Measurements from ENCODE around the gene TTLL11.

The TTLL11 gene

DNA sequence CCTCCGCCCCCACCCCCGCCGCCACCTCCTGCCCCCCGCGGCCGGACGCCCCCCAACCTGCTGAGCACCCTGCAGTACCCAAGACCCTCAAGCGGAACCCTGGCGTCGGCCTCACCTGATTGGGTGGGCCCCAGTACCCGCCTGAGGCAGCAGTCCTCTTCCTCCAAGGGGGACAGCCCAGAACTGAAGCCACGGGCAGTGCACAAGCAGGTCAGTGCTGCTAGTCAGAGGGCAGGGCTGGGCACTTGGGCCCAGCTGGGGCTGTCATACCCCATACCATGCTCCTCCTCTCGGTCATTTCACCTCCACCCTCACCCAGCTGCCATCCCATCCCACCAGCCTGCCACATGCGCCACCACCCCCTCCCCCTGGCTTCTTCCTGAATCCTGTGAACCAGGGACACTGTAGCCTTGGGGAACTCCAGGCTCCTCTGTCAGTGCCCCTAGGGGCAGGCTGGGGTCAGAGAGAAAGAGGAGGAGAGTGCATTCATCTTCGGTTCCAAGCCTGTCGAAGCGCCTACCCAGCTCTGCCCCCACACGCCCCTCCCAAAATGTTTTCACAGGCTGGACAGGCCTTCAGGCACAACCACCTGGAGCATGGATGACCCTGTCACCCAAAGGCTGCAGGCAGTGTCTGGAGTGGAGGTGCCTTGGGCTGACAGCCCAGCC lies 319.7 kb downstream of the TTLL11 start:
- DNase-seq (ENCODE audit: low read depth), result no peak

DNA sequence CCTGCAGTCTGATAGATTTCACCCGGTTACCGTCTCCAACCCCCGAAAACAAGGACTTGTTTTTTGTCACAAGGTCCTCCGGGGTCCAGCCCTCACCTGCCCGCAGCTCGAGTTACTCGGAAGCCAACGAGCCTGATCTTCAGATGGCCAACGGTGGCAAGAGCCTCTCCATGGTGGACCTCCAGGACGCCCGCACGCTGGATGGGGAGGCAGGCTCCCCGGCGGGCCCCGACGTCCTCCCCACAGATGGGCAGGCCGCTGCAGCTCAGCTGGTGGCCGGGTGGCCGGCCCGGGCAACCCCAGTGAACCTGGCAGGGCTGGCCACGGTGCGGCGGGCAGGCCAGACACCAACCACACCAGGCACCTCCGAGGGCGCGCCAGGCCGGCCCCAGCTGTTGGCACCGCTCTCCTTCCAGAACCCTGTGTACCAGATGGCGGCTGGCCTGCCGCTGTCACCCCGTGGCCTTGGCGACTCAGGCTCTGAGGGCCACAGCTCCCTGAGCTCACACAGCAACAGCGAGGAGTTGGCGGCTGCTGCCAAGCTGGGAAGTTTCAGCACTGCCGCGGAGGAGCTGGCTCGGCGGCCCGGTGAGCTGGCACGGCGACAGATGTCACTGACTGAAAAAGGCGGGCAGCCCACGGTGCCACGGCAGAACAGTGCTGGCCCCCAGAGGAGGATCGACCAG lies 320.4 kb downstream of the TTLL11 start:
- no peak for DNase-seq (ENCODE audit: low read depth)

Data from stimulated activated CD8-positive, alpha-beta memory T cell treated with anti-CD3 and anti-CD28 coated beads, Interleukin-4, amount 100 ng/mL, for 24 hours (primary cell).